ENCODE data around the gene DEFB124.
"Not testable (repeated sequence)": the region's sequence is repeated elsewhere in the genome, so short reads cannot be mapped to it uniquely, and the experiment has no call there.

DEFB124 gene

GRCh38 chr20:31488115-31488514, 13.2 kb upstream of the DEFB124 start:
- DNase-seq = no peak

- peak; percentile 48 for DNase-seq
These were observed 10.8 kb upstream of the DEFB124 start for GRCh38 chr20:31485450-31486339.

DNA sequence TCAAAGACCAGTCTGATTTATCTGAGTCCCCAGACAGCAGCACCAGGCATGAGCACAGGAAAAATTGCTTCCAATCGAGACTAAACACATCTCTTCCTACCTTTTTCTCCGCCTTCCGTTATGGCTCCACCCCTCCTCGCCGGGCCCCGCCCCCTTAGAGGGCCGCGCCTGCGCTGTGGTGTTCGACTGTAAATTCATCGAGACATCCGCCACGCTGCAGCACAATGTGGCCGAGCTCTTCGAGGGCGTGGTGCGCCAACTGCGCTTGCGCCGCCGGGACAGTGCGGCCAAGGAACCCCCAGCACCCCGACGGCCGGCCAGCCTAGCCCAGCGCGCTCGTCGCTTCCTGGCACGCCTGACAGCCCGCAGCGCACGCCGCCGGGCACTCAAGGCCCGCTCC, 9.1 kb upstream of the DEFB124 start:
- peak; percentile 37 for DNase-seq

DNA sequence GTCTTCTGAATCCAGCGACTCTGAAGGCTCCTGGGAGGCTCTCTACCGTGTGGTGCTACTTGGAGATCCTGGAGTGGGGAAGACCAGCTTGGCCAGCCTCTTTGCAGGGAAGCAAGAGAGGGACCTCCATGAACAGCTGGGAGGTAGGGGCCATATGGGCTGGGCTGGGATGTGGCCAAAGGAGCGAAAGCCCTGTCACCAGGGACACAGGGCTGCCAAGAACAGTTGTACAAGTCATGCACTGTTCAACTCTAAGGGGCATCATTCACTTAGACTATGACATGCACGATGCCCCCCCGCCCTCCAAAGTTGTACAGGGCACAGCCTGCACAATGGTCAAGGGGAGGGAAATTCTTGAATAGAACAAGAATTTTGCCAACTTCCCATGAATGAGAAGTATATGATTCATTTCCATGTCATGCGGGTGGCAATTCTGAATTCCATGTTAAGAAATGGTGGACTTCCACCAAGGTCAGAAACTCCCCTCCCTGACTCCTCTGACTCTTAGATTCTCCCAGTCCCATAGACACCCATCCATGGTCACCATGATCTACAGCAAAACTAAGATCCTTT, 1.8 kb upstream of the DEFB124 start:
- DNase-seq = no peak

DNA sequence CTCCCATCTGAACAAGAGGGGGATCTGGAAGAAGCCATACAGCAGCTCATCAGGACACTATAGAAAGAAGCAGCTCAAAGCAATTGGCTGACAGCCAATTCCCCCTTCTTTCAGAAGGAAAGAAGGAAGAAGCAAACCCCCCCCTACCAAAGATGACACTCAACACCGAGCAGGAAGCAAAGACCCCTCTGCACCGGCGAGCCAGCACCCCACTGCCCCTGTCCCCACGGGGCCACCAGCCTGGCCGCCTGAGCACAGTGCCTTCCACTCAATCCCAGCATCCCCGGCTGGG, 1.3 kb upstream of the DEFB124 start:
- no peak for DNase-seq

- no peak for DNase-seq
These were observed 756 bp upstream of the DEFB124 start for GRCh38 chr20:31475472-31476293.

- DNase-seq = no peak
These were observed 860 bp downstream of the DEFB124 start for GRCh38 chr20:31474097-31474436.

DNA sequence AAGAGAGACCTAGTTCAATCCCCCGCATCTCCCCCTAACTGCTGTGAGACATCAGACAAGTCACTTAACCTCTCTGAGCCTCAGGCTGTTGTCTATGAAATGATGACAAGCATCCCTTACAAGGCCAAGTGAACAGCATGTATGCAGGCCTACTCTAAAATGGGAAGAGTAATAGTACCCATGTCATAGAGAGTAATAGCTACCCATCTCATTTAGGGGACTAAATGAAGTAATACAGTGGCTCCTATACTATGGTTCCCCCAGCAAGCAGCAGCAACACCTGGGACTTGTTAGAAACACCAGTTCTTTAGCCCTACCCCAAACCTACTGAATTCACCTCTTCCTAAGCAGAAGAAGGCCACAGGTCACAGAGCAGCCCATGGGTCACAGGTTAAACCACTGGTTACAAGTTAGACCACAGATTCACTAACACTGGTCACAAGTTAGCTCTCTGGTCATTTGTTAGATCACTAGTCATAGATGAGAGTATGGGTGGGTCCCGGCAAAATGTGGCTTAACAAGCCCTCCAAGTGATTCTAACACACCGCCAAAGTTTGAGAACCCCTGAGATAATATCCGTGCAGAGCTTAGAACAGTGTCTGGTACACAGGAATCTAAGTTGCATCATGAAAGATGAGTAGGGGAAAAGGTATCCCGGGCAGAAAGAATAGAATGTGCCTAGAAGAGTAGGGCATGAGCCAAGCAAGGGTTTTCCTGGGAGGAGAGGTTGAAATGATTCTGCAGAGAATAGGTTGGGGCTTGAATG, 1.4 kb downstream of the DEFB124 start:
- no peak for DNase-seq

DNA sequence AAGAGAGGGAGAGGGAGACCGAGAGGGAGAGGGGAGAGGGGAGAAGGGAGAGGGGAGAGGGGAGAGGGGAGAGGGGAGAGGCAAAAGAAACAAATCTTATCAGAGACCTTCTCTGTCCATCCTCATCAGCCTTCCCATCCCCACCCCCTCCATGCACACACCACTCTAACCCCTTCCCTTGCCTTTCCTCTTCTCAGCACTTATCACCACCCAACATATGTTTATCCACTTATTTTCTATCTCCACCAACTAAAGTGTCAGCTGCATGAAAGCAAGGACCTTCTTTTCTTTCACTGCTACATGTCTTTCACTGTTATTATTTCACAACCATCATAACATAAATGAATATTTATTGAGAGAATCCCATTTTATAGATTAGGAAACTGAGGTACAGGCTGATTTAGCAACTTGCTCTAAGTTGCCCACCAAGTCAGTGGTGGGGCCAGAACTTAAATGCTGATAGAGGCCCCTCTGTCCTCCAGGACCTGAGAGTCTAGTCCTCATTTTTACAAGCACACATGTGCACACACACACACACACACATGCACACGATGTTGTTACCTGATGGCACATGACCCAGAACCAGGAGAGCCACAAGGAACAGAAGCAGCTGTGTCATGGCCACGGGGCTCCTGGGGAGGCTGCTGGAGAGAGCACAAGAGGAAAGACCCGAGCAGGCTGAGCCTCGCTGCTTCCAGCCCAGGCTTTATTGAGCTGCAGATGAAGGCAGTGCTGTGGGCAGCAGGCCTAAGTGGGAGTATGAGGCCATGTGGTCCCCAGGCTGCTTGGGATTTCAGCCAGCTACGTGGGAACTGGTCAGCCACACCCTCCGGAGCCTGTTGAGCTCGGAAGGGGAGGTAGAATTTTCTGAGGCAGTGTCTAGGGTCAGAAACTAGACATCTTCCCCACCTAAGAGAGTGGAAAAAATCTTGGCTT, 2.3 kb downstream of the DEFB124 start:
- no peak for DNase-seq

- DNase-seq = not testable (repeated sequence)
These were observed 4.0 kb downstream of the DEFB124 start for GRCh38 chr20:31470946-31471345.

GRCh38 chr20:31454361-31454760, 20.6 kb downstream of the DEFB124 start:
- no peak for DNase-seq

DNA sequence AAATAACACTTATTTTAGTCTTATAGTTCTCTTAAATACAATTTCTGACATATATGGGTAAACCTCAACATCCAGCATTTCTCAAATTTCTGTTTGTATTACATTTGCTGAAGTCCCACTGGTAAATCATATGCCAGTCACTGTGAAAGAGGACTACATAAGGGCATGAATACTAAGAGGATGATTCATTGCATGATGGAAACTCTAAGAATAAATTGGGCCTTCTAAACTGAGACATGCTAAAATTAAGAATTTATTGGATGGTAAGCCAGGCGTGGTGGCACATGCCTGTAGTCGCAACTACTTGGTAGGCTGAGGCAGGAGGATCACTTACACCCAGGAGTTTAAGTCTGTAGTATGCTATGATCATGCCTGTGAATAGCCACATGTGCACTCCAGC, 22.4 kb downstream of the DEFB124 start:
- DNase-seq = no peak

GRCh38 chr20:31449511-31450414, 25.2 kb downstream of the DEFB124 start:
- no peak for DNase-seq

GRCh38 chr20:31446084-31446819, 28.7 kb downstream of the DEFB124 start:
- DNase-seq = no peak

- DNase-seq = peak; percentile 41
These were observed 34.8 kb downstream of the DEFB124 start, which contains the start of gene DEFB123 for GRCh38 chr20:31440012-31440659. Gene DEFB123 (plus strand): TSS chr20:31440632. CDS start chr20:31440699, 67 bp downstream.

DNA sequence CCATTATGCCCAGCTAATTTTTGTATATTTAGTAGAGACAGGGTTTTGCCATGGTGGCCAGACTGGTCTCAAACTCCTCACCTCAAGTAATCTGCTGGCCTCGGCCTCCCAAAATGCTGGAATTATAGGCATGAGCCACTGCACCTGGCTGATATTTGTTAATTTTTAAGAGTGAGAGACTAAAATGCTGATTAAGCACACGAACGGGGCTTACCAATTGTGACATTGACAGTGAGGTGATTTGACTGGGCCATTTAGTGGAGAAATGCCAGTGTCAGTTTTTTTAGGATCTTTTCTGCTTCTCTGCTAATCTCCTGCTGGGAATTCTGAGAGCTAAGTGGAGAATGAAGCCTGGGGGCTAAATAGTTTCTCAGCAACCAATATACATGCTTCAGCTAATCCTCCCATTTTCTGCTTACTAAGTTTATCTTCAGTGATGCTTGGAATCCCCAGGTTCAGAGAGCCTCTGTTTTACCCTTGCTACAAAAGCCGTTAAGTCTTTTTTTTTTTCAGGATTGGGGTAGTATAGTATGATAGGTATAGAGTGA, 44.3 kb downstream of the DEFB124 start:
- no peak for DNase-seq

- not testable (repeated sequence) for DNase-seq
These were observed 47.4 kb downstream of the DEFB124 start for GRCh38 chr20:31427576-31427975.

DNA sequence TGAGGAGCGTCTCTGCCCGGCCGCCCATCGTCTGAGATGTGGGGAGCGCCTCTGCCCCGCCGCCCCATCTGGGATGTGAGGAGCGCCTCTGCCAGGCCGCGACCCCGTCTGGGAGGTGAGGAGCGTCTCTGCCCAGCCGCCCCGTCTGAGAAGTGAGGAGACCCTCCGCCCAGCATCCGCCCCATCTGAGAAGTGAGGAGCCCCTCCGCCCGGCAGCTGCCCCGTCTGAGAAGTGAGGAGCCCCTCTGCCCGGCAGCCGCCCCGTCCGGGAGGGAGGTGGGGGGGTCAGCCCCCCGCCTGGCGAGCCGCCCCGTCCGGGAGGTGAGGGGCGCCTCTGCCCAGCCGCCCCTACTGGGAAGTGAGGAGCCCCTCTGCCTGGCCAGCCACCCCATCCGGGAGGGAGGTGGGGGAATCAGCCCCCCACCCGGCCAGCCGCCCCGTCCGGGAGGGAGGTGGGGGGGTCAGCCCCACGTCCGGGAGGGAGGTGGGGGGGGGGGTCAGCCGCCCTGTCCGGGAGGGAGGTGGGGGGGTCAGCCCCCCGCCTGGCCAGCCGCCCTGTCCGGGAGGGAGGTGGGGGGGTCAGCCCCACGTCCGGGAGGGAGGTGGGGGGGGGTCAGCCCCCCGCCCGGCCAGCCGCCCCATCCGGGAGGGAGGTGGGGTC, 47.9 kb downstream of the DEFB124 start:
- not testable (repeated sequence) for DNase-seq

DNA sequence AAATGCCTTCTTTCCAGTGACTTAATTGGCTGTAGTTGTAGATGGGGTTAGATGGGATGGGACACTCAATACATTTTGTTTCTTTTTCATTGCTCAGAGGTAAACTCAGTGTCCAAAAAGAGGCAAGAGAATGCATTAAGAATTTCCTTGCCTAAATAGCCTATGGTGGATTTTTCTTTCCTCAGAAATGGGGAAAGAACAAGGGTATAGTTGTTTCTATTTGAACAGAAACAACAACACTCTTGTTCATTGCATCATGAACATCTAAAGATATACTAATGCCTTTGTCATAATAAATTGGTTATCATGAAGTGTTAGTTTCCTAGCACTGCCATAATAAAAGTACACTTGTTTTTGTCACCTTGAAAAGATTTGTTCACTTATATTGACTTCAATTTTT, 49.1 kb downstream of the DEFB124 start:
- no peak for DNase-seq

Measured in stimulated activated CD4-positive, alpha-beta T cell treated with anti-CD3 and anti-CD28 coated beads, Interleukin-15, amount 100 ng/mL, for 24 hours (primary cell).